ENCODE data around the gene C9.
"Not testable (repeated sequence)": the region's sequence is repeated elsewhere in the genome, so short reads cannot be mapped to it uniquely, and the experiment has no call there.

C9 gene

GRCh38 chr5:39273314-39273954 is 90.9 kb downstream of the C9 start:
- H3K4me1 ChIP-seq (ENCODE audit: insufficient read depth, low read length) = peaks cover 33% of the 10 kb centered on the region
- no peak for TF ChIP-seq EZH2 (IDR thresholded peaks at IDR 0.05; ENCODE audit: borderline replicate concordance, low read depth, low read length, severe bottlenecking)
- TF ChIP-seq, protein P1, sequence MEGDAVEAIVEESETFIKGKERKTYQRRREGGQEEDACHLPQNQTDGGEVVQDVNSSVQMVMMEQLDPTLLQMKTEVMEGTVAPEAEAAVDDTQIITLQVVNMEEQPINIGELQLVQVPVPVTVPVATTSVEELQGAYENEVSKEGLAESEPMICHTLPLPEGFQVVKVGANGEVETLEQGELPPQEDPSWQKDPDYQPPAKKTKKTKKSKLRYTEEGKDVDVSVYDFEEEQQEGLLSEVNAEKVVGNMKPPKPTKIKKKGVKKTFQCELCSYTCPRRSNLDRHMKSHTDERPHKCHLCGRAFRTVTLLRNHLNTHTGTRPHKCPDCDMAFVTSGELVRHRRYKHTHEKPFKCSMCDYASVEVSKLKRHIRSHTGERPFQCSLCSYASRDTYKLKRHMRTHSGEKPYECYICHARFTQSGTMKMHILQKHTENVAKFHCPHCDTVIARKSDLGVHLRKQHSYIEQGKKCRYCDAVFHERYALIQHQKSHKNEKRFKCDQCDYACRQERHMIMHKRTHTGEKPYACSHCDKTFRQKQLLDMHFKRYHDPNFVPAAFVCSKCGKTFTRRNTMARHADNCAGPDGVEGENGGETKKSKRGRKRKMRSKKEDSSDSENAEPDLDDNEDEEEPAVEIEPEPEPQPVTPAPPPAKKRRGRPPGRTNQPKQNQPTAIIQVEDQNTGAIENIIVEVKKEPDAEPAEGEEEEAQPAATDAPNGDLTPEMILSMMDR (IDR thresholded peaks at IDR 0.05; ENCODE audit: borderline replicate concordance, extremely low read depth, low read length, poor library complexity, severe bottlenecking) = no peak
- H3K27me3 ChIP-seq (ENCODE audit: insufficient read depth, low read length, poor library complexity) = no peaks in the 10 kb centered on the region
- H4K20me1 ChIP-seq (ENCODE audit: insufficient read depth, low read length) = no peaks in the 10 kb centered on the region
- H3K9ac ChIP-seq (ENCODE audit: low read depth, low read length) = peak overlapping the region; percentile 17; the same call in 1 of the 2 replicates
- no peaks in the 10 kb centered on the region for H3K9me3 ChIP-seq (ENCODE audit: insufficient read depth, low read length, severe bottlenecking)
- no peaks in the 10 kb centered on the region for H3K79me2 ChIP-seq (ENCODE audit: insufficient read depth, low read length)
- H3K27ac ChIP-seq (ENCODE audit: low read length) = peak overlapping the region; percentile 94
- peak overlapping the region; percentile 81 for H2AFZ ChIP-seq (ENCODE audit: low read depth, low read length)
- no peak overlapping the region for H3K4me3 ChIP-seq (ENCODE audit: low read depth in 1 of 2, low read length in 2 of 2)
- DNase-seq = no peak
- peak overlapping the region; percentile 37 for H3K4me2 ChIP-seq (ENCODE audit: insufficient read depth, low read length)
- peak; percentile 84 for ATAC-seq (ENCODE audit: insufficient read depth, low read depth)
- H3K36me3 ChIP-seq (ENCODE audit: insufficient read depth, low read length) = no peaks in the 10 kb centered on the region

GRCh38 chr5:39272869-39273231 is 91.4 kb downstream of the C9 start:
- ATAC-seq (ENCODE audit: insufficient read depth, low read depth); H3K79me2 ChIP-seq (ENCODE audit: insufficient read depth, low read length); DNase-seq; H3K36me3 ChIP-seq (ENCODE audit: insufficient read depth, low read length); H3K4me3 ChIP-seq (ENCODE audit: low read depth in 1 of 2, low read length in 2 of 2); H3K9me3 ChIP-seq (ENCODE audit: insufficient read depth, low read length, severe bottlenecking); H2AFZ ChIP-seq (ENCODE audit: low read depth, low read length); H3K27me3 ChIP-seq (ENCODE audit: insufficient read depth, low read length, poor library complexity); H3K9ac ChIP-seq (ENCODE audit: low read depth, low read length); H4K20me1 ChIP-seq (ENCODE audit: insufficient read depth, low read length): not testable (repeated sequence)
- Histone ChIP-seq H3K27ac (ENCODE audit: low read length) (peak overlapping the region; percentile 94), H3K4me2 (ENCODE audit: insufficient read depth, low read length) (0 out of 2 replicates have a peak overlapping the region, but pooled peaks have one; percentile 37), H3K4me1 (ENCODE audit: insufficient read depth, low read length) (peaks cover 33% of the 10 kb centered on the region)

GRCh38 chr5:39270225-39270848 is 94.0 kb downstream of the C9 start:
- Histone ChIP-seq H3K27me3 (ENCODE audit: insufficient read depth, low read length, poor library complexity) (no peaks in the 10 kb centered on the region), H3K36me3 (ENCODE audit: insufficient read depth, low read length) (no peaks in the 10 kb centered on the region), H3K79me2 (ENCODE audit: insufficient read depth, low read length) (no peaks in the 10 kb centered on the region), H4K20me1 (ENCODE audit: insufficient read depth, low read length) (no peaks in the 10 kb centered on the region), H3K4me2 (ENCODE audit: insufficient read depth, low read length) (no peak overlapping the region), H3K27ac (ENCODE audit: low read length) (no peak overlapping the region), H3K4me3 (ENCODE audit: low read depth in 1 of 2, low read length in 2 of 2) (no peak overlapping the region), H3K4me1 (ENCODE audit: insufficient read depth, low read length) (peaks cover 28% of the 10 kb centered on the region), H3K9ac (ENCODE audit: low read depth, low read length) (no peak overlapping the region), H2AFZ (ENCODE audit: low read depth, low read length) (peak overlapping the region; percentile 1; the same call in 1 of the 2 replicates), H3K9me3 (ENCODE audit: insufficient read depth, low read length, severe bottlenecking) (no peaks in the 10 kb centered on the region)
- ATAC-seq (ENCODE audit: insufficient read depth, low read depth) = no peak
- DNase-seq = no peak
- no peak for TF ChIP-seq EZH2 (IDR thresholded peaks at IDR 0.05; ENCODE audit: borderline replicate concordance, low read depth, low read length, severe bottlenecking)
- TF ChIP-seq, protein P1 (IDR thresholded peaks at IDR 0.05; ENCODE audit: borderline replicate concordance, extremely low read depth, low read length, poor library complexity, severe bottlenecking) = no peak

DNA sequence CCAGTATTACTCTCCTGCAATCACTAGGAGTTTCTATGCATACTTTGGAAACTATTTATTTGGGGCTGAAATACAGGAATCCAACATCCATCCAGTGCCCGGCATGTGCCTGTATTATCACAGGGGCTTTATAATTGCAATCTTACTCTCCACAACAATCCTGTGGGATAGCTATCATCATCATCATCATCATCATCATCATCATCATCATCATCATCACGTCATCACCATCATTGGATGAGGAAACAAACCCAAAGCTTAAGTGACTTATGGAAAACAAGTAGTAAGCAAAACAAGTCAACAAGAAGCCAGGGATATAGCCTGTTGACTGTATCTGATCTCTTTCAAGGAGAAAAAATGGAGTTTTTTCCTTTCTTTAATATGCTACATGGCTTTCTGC is 97.1 kb downstream of the C9 start:
- no peaks in the 10 kb centered on the region for H3K9me3 ChIP-seq (ENCODE audit: insufficient read depth, low read length, severe bottlenecking)
- no peak overlapping the region for H3K9ac ChIP-seq (ENCODE audit: low read depth, low read length)
- H3K27ac ChIP-seq (ENCODE audit: low read length) = no peak overlapping the region
- H3K27me3 ChIP-seq (ENCODE audit: insufficient read depth, low read length, poor library complexity) = no peaks in the 10 kb centered on the region
- no peaks in the 10 kb centered on the region for H3K79me2 ChIP-seq (ENCODE audit: insufficient read depth, low read length)
- no peak for TF ChIP-seq EZH2 (IDR thresholded peaks at IDR 0.05; ENCODE audit: borderline replicate concordance, low read depth, low read length, severe bottlenecking)
- TF ChIP-seq, protein P1 (IDR thresholded peaks at IDR 0.05; ENCODE audit: borderline replicate concordance, extremely low read depth, low read length, poor library complexity, severe bottlenecking) = no peak
- no peaks in the 10 kb centered on the region for H4K20me1 ChIP-seq (ENCODE audit: insufficient read depth, low read length)
- H3K4me1 ChIP-seq (ENCODE audit: insufficient read depth, low read length) = no peaks in the 10 kb centered on the region
- no peak overlapping the region for H3K4me2 ChIP-seq (ENCODE audit: insufficient read depth, low read length)
- no peak for ATAC-seq (ENCODE audit: insufficient read depth, low read depth)
- no peak overlapping the region for H2AFZ ChIP-seq (ENCODE audit: low read depth, low read length)
- no peak for DNase-seq
- no peaks in the 10 kb centered on the region for H3K36me3 ChIP-seq (ENCODE audit: insufficient read depth, low read length)
- H3K4me3 ChIP-seq (ENCODE audit: low read depth in 1 of 2, low read length in 2 of 2) = no peak overlapping the region
